Stimulated activated CD8-positive, alpha-beta memory T cell treated with anti-CD3 and anti-CD28 coated beads, Interleukin-12 subunit alpha, Interleukin-12 subunit beta, amount 100 ng/mL, for 24 hours (primary cell): ENCODE results near the gene TMEM9.
"Not testable (repeated sequence)": the region's sequence is repeated elsewhere in the genome, so short reads cannot be mapped to it uniquely, and the experiment has no call there.

ENCODE experiments used
- DNase-seq: peaks from one replicate; pipeline ENCODE4 v3.0.0-alpha.2; 2020; ENCODE audit errors: extremely low read depth

The TMEM9 gene

DNA sequence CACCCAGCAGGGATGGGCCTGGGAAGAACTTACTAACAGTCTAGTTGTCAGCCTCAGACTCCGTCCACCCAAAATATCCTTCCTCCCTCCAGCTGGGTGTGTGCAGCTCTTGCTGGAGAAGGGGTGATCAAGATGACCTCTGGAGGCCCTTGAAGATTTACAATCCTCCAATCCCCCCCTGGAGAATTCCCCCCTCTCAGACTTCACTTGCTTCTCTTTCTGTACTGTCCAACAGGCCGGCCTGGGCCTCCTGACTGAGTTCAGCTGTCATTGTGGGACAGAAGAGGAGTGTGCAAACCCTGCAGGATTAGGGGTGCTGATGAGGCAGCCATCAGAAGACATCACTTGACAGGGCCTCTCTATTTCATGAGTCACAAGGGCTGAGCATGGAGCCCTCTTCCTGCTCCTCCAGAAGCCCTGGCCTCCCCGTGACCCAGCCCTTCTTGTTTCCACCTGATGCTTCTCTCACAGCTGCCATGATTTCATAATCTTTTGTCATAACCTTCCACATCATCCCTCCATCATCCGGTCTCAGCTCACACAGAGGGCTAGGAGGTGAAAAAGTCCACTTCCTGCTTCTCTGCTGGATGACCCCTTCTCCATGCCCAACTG is 18.8 kb upstream of the TMEM9 start:
- DNase-seq, result no peak

DNA sequence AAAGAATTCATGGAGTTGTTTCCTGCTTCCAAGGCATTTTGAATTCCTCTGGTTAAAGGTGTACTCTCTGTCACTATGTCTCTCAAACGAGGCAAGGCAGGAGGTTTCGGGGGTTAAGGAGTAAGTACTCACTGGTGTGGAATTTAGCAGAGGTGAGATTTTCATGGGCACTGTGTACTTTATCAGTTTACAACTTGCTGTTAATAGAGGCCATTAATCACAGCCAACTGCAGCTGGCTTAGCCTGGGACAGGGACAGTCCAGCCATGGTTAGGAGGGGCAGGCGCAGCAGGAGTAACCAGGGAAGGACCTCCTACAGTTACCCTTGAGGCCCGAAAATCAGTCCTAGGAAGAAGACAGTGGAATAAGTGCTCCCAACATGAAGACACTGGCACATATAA is 18.1 kb upstream of the TMEM9 start:
- DNase-seq, result no peak

DNA sequence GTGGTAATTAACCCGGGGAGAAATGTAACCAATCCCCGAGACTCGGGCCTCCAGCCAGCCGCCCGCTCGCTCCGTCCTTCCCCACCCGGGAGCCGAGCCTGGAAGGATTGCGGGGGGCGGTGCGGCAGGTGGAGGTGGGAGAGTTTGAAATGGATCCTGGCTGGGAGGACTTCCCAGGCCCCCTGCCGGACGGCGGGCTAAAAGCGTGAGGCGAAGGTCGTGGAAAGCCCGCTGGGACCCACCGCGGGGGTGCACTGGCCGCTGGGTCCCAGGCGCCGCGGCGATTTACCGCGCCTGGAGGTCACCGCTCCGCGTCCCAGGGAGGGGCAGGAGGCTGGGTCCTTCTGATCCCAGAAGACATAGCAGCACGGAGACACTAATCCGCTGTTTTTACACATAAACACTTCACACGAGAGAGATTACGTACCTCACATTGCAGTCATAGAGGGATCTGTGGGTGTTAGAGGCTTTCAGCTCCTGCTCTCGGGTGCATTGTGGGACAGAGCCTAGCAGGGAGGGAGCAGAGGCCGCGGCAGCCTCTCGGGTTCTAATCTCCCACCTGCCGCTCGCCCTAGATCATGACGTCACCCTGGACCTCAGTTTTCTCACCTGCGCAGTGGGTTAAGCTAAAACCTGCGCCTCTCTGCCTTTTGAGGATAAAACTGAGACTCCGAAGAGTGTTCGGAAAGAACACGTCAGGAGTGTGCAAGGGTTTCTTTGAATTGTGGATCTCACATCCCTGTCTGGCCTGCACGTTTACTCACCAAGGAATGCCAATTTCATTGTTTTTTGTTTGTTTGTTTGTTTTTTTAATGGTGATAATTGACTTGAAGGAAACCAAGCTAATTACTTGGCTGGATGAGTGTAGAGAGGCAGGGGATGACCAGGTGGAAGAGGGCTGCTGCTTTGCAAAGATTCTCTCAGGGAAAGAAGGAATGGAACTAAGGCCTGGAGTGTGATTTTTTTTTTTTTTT is 17.1 kb upstream of the TMEM9 start:
- DNase-seq, result no peak

DNA sequence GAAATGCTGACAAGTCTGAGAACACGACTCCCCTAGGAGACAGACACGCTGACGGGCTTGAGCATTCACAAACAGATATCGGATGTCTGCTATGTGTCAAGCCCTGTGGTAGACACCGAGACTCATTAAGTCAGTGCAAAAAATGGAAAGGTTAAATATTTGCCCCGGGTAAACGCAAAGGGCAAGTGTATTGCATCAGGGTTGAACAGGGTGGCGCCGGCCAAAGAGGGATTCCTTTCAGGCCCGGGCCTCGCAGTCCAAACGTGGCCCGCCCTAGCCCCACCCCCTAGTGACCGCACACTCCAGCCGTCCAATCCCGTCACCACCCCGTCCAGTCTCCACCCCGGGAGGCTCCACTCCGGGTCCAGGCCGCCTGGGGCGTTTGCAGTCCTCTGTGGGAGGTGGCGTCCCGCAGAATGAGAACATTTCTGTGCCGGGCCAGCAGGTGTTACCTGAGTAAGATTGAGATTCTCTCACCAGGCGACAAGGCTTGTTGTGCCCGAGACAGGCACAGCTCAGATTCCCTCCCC is 16.3 kb upstream of the TMEM9 start:
- peak; percentile 47 for DNase-seq

DNA sequence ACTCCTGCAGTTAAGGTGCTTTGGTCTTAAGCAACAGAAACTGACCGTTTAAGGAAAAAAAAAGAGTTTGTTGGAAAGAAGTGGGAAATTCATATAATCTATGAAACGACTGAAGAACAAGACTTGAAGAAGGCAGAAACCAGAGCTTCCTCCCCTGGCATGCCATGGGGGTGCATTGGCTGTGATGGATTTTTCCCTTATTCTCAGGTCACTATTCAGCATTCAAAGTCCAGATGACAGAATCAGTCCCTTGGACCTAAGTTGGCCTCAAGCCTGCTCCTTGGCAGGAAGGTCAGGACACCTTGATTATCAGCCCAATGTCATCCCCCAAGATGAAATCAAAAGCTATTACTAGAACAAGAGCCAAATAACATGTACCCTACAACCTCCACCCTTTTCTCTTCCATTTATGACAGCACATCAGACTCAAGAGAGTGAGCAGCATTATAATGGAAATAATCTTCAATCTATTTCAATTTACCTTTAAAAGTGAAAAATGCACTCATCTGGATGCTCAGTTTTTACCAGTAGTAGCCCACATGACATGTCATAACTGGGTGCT is 15.8 kb upstream of the TMEM9 start:
- DNase-seq, result no peak

DNA sequence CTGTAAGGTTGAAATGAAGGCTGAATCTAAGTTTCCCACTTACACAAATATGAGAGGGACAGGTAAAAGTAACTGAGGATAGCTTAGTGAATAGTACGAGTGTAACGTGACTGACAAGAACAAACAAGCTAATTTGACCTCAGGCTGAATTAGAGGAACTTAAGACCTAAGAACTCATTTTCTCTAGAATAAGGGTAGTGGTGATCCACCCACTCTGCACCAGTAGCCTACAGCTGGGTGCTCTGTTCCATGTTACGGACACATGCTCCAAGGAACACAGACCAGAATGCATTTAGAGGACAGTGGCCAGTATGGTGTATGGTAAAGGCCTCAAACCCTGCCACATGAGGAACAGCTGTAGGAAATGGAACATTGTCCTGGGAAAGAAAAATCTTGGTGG is 14.9 kb upstream of the TMEM9 start:
- no peak for DNase-seq

DNA sequence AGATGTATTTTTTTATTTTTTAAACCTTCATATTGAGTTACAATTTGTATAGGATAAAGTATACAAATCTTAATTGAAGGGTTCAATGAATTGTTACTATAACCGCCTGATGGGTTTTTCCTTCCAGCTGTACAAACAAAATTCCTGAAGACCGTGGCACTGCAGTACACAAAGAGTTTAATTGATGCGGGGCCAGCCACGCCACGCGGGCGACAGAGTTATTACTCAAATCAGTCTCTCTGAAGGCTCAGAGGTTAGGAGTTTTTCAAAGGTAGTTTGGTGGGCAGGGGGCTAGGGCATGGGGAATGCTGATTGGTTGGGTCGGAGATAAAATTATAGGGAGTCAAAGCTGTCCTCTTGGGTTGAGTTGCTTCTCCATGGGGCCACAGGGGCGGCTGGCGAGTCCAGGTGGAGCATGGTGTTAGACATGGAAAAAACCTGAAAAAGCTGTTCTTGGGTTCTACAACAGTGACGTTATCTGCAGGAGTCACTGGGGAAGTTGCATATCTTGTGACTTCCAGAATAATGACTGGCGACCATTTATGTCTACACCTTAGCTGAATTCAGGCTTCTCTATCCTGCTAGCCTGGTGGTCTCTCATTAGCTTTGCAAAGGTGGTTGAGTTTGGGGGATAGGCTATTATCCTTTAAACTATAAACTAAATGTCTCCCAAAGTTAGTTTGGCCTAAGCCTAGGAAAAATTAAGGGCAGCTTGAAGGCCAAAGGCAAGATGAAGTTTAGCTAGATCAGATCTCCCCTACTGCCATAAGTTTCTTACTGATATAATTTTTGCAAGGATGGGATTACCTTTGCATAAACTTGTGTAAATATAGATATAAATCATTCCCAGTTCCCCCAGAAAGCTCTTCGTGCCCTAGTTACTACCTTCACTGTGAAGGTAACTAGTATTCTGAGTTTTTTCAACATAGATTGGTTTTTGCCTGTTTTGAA is 13.0 kb upstream of the TMEM9 start:
- DNase-seq, result no peak

DNA sequence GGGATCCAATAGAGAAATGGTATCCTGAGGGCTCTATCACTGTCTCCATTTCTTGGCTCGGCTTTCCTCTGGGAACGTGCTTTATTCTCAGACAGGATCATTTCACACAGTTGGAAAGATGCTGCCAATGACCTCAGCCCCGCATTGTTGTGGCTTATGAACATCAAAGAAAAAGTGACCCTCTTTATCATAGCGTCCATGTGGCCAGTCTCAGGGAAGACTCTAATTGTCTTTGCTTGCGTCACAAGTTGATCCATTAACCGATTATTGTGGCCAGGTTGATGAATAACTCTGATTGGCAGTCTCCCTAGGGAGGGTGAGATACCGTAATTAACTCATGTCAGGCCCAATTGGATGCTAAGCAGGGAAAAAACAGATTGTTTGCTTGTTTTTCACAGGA is 10.4 kb upstream of the TMEM9 start:
- DNase-seq, result no peak

GRCh38 chr1:201163707-201164106 is 9.4 kb upstream of the TMEM9 start:
- DNase-seq, result no peak

DNA sequence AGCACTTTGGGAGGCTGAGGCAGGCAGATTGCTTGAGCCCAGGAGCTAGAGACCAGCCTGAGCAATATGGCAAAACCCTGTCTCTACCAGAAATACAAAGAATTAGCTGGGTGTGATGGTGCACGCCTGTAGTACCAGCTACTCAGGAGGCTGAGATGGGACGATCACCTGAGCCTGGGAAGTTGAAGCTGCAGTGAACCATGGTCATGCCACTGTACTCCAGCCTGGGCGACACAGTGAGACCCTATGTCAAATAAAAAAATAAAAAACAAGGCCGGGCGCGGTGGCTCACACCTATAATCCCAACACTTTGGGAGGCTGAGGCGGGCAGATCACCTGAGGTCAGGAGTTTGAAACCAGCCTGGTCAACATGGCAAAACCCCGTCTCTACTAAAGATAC is 8.8 kb upstream of the TMEM9 start:
- DNase-seq, result not testable (repeated sequence)

DNA sequence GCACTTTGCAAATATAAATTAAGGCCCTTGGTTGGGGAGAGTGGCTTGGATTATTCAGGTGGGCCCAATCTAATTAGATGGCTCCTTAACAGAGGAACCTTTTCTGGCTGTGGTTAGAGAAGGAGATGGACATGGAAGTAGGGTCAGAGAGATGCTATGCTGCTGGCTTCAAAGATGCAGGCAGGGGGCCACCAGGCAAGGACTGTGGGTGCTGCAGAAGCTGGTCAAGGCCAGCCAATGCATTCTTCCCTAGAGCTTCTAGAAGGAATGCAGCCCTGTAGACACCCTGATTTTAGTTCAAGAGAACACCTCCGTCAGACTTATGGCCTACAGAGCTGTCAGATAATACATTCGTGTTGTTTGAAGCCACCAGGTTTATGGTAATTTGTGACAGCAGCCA is 3.7 kb upstream of the TMEM9 start:
- DNase-seq, result no peak

DNA sequence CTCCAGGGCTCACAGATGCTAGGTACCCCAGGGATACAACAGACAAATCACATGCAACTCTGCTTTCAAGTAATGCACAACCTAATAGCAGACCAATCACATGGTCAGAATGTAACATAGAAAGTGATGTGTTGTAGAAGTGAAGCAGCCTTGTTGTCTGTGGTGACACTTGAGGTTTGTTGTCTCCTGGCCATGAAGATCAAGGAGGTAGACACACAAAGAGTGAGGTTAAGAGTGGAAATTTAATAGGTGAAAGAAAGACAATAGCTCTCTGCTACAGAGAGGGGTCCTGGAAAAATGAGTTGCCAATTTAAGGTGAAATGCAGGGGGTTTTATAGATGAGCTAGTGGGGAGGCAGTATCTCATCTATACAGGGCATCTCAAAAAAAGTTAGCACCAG is 2.5 kb upstream of the TMEM9 start:
- DNase-seq, result no peak

DNA sequence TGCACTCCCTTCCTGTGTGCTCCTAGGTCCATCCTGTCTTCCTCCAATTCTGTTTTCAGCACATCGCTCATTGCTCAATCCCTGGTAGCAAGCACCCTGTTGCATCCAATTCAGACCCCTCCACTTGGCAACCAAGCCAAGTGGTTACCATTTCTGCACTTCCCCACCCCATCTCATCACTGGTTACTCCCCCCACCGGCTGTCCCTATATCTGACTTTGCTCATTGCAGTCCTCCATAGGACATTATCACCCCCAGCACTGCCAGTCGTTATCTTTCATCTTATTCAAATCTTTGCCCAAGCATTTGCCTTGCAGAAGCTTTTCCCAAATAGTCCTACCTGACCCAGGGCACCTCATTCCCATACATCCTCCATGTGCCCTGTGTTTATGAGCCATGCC is 2.1 kb upstream of the TMEM9 start:
- DNase-seq, result no peak

DNA sequence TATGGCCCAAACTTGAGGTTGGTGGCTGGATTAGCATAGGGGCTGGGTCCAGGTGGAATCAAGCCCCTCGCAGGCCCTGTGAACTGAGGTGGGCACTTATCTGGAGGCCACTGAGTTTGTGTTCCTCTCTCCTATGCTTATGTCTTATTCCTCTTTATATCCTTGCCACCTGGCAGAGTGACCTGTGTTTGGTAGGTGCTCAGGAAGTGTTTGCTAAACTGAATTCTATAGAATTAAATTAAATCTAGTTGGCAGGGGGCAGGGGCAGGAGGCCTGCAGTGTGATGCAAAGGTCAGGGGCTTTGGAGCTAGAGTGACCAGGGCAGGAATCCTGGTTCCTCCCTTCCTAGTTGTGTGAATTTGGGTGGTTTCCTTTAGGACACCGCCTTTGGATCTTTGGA is 1.1 kb upstream of the TMEM9 start:
- DNase-seq, result no peak

DNA sequence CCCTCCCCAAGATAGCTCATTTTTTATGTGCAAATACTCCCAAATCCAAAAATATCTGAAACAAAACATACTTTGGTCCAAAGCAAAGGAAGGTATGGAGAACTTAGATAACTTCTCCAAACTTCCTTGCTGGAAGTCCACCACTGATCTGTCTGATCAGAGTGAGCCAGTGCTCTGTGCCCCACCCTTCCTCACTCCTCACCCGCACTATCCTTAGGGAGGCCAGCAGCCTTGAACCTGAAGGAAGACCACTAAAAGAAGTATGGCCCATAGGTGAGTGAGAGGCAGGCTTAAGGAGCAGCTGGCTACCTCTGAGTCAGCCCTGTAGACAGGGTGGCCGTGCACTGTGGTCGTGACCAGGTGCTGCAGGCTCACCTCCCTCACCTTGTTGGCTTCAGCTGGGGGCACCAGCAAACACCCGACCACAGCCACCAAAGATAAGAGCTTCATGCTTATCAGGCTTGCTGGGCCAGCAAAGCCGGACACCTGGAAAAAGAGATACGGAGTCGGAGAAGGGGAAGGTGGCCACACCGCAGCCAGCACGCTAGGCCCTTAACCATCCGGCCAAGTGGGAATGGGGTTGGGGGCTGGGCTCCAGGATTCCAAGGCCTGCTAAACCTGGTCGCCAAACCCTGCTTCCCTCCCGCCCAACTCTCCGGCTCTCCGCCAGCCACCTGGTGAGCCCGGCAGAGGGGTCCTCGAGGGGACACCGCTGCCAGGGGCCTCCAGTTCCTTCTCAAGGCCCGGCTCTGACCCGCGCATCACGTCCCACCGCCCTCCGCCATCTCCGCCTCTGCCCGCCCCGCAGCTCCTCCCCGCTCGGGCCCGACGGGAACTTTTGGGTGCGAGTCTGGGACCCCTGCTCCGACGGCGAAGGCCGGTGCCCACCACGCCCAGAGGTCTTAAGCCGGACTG is 543 bp downstream of the TMEM9 start:
- peak; percentile 12 for DNase-seq

- DNase-seq, result no peak
Observed at GRCh38 chr1:201149400-201149799, 4.9 kb downstream of the TMEM9 start.

DNA sequence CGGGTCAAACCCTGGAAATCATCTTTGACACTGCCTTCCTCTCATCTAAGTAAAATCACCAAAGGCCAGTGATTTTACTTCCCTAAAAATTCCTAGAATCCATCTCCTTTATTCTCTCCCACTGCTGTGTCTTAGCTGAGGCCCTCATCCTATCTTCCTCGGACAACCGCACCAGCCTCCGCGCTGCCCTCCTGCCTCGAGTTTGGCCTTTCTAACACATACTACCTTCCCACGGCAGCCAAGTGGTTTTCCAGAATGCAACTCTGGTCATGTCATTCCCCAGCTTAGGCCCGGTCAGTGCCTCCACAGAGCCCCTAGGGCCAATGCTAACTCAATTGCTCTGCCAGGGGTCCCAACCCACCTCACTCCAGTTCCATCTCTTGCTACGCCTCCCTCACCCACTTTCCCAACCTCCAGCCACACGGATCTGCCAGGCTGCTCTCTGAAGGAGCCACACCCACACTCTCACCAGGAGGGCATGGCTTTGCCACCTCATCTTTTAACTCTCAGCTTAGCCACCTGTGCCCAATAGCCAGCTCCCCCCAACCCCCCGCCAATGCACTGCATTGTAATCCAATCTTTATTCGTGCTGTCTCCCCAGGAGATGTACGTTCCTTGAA is 6.8 kb downstream of the TMEM9 start:
- no peak for DNase-seq

- DNase-seq, result no peak
Observed at GRCh38 chr1:201146626-201147390, 7.5 kb downstream of the TMEM9 start.

GRCh38 chr1:201145816-201146215 is 8.5 kb downstream of the TMEM9 start:
- no peak for DNase-seq
